ENCODE data around the gene MMAA. TPM values are rescaled to one million over a fixed set of nuclear protein-coding genes. Genes with fewer than 3 reads are reported as not detected.
"Not testable (repeated sequence)": the region's sequence is repeated elsewhere in the genome, so short reads cannot be mapped to it uniquely, and the experiment has no call there.

MMAA gene
- total RNA-seq, 1 donor from 2014 or later = 7.1 TPM

DNA sequence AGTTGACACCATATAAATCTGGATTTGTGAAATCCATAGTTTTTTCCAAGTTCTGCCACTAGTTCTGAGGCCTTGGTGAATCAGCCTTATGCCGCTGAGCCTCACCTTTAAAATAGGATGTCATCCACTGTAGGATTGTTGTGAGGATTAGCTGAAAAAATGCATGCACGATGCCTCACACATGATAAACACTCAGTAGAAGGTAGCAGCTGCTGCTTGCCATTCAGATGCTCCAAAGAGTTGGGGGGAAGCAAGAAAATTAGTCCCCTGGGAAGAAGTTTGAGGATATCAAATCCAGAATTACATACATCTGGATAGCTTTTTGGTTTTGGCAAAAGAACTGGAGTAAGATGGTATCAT is 7.4 kb downstream of the MMAA start:
- TF ChIP-seq, protein P1, sequence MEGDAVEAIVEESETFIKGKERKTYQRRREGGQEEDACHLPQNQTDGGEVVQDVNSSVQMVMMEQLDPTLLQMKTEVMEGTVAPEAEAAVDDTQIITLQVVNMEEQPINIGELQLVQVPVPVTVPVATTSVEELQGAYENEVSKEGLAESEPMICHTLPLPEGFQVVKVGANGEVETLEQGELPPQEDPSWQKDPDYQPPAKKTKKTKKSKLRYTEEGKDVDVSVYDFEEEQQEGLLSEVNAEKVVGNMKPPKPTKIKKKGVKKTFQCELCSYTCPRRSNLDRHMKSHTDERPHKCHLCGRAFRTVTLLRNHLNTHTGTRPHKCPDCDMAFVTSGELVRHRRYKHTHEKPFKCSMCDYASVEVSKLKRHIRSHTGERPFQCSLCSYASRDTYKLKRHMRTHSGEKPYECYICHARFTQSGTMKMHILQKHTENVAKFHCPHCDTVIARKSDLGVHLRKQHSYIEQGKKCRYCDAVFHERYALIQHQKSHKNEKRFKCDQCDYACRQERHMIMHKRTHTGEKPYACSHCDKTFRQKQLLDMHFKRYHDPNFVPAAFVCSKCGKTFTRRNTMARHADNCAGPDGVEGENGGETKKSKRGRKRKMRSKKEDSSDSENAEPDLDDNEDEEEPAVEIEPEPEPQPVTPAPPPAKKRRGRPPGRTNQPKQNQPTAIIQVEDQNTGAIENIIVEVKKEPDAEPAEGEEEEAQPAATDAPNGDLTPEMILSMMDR (IDR thresholded peaks at IDR 0.05; ENCODE audit: insufficient read depth, low read length, poor library complexity, severe bottlenecking) = no peak
- Histone ChIP-seq H3K36me3 (ENCODE audit: control insufficient read depth, insufficient read depth, low read length) (no peaks in the 10 kb centered on the region), H3K4me3 (ENCODE audit: low read depth, low read length) (no peak overlapping the region), H3K27me3 (ENCODE audit: control insufficient read depth, insufficient read depth, low read length) (no peaks in the 10 kb centered on the region)
- no peak for DNase-seq (ENCODE audit: low read depth)

DNA sequence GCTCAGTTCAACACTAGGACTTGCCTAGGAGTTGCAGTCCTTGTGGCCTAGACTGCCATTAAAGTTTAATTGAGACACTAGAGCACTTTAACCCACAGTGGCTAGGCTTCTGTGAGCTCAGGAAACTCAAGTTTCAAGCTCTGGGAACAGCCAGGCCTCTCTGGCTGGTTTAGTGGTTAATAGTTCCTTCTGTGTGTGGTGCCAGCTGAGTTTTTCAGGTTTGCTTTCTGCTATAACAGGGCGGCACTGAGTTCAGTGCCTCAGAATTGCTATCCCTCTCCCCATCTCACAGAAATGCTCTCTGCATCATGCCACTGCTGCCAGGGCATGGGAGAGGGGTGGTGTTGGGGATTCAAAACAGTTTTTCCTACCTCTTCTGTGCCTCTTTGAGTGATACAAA is 15.9 kb downstream of the MMAA start:
- TF ChIP-seq, protein P1 (IDR thresholded peaks at IDR 0.05; ENCODE audit: insufficient read depth, low read length, poor library complexity, severe bottlenecking) = no peak
- H3K27me3 ChIP-seq (ENCODE audit: control insufficient read depth, insufficient read depth, low read length) = no peaks in the 10 kb centered on the region
- no peak for DNase-seq (ENCODE audit: low read depth)
- no peaks in the 10 kb centered on the region for H3K36me3 ChIP-seq (ENCODE audit: control insufficient read depth, insufficient read depth, low read length)
- no peak overlapping the region for H3K4me3 ChIP-seq (ENCODE audit: low read depth, low read length)

DNA sequence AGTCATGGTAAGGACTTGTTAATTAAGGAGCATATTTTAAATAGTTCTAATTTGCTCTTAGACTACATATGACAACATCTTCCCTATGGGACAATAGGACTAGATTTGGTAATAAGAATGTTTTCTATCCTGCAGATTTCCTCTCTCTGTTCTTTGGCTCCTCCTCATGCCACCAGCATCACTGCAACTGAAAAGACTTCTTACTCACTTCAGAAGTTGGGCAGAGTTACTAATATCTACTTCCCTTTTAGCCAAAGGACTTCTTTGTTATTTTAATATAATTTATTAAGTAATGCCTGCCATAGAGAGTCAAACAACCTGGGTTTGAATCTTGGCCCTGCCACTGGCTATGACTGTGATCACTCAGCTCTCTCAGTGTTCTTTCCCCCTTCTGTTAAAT is 16.4 kb downstream of the MMAA start:
- H3K36me3 ChIP-seq (ENCODE audit: control insufficient read depth, insufficient read depth, low read length) = no peaks in the 10 kb centered on the region
- DNase-seq (ENCODE audit: low read depth) = no peak
- TF ChIP-seq, protein P1 (IDR thresholded peaks at IDR 0.05; ENCODE audit: insufficient read depth, low read length, poor library complexity, severe bottlenecking) = no peak
- H3K27me3 ChIP-seq (ENCODE audit: control insufficient read depth, insufficient read depth, low read length) = no peaks in the 10 kb centered on the region
- H3K4me3 ChIP-seq (ENCODE audit: low read depth, low read length) = no peak overlapping the region

DNA sequence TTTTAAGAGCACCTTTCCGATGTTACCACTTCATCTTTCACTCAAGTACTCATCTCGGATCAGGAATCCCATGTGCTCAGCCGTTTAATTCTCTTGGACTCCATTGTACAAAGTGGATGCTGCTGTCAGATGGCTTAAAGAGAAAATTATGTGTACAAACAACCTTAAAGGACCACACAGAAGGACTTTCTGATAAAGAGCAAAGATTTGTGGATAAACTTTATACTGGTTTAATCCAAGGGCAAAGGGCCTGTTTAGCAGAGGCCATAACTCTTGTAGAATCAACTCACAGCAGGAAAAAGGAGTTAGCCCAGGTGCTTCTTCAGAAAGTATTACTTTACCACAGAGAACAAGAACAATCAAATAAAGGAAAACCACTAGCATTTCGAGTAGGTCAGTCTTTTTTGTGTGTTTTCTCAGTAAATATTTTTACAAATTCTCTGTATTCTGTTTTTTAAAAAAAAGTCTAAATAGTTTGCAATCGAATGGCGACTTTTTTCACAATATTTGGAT is 20.1 kb downstream of the MMAA start:
- TF ChIP-seq, protein P1 (IDR thresholded peaks at IDR 0.05; ENCODE audit: insufficient read depth, low read length, poor library complexity, severe bottlenecking) = no peak
- DNase-seq (ENCODE audit: low read depth) = no peak
- Histone ChIP-seq H3K36me3 (ENCODE audit: control insufficient read depth, insufficient read depth, low read length) (no peaks in the 10 kb centered on the region), H3K4me3 (ENCODE audit: low read depth, low read length) (no peak overlapping the region), H3K27me3 (ENCODE audit: control insufficient read depth, insufficient read depth, low read length) (no peaks in the 10 kb centered on the region)

DNA sequence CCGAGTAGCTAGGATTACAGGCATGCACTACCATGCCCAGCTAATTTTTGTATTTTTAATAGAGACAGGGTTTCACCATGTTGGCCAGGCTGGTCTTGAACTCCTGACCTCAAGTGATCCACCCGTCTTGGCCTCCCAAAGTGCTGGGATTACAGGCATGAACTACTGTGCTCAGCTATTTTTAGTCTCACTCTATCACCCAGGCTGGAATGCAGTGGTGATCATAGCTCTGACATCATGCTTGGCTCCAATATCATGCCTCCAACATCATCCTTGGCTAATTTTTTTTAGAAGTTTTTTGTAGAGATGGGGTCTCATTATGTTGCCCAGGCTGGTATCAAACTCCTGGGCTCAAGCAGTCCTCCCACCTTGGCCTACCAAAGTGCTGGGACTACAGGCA is 21.1 kb downstream of the MMAA start:
- DNase-seq (ENCODE audit: low read depth); H3K27me3 ChIP-seq (ENCODE audit: control insufficient read depth, insufficient read depth, low read length); H3K36me3 ChIP-seq (ENCODE audit: control insufficient read depth, insufficient read depth, low read length); H3K4me3 ChIP-seq (ENCODE audit: low read depth, low read length): not testable (repeated sequence)

DNA sequence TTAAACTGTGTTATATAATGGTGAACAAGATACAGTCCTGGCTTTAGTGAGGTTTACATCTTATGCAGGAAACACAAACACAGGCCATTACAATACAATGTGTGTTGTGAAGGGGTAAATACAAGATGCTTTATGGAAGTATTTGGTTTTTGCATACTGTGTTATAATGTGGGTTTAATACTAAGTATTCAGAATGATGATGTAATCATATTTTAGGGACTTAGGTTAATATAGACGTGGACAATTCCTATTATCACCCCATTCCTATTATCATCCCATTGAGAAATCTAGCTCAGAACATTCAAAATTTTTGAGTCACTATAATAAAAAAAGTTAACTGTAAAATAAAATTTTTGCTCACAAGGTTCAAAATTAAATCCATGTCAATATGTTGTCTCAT is 24.1 kb downstream of the MMAA start:
- TF ChIP-seq, protein P1 (IDR thresholded peaks at IDR 0.05; ENCODE audit: insufficient read depth, low read length, poor library complexity, severe bottlenecking) = no peak
- no peak for DNase-seq (ENCODE audit: low read depth)
- Histone ChIP-seq H3K4me3 (ENCODE audit: low read depth, low read length) (no peak overlapping the region), H3K36me3 (ENCODE audit: control insufficient read depth, insufficient read depth, low read length) (no peaks in the 10 kb centered on the region), H3K27me3 (ENCODE audit: control insufficient read depth, insufficient read depth, low read length) (no peaks in the 10 kb centered on the region)

Data from kidney epithelial cell (primary cell).